ENCODE measurements around the gene HES1.

- no peak for TF ChIP-seq EZH2 (IDR thresholded peaks at IDR 0.05; ENCODE audit: insufficient read depth, poor library complexity, severe bottlenecking)
- TF ChIP-seq EZH2phosphoT487 (IDR thresholded peaks at IDR 0.05; ENCODE audit: insufficient read depth, low read depth) = no peak
Measured at GRCh38 chr3:194162070-194162678, 26.2 kb downstream of the HES1 start.

All from GM23248 (cell line).